ENCODE results near the gene ZDHHC22.

The ZDHHC22 gene

GRCh38 chr14:77186911-77187648 is 45.5 kb upstream of the ZDHHC22 start:
- H3K4me3 ChIP-seq (ENCODE audit: insufficient read depth in 1 of 2, low read depth in 1 of 2, low read length in 2 of 2): no peak overlapping the region
- DNase-seq: no peak

GRCh38 chr14:77185093-77185465 is 43.5 kb upstream of the ZDHHC22 start:
- Histone ChIP-seq H3K4ac (ENCODE audit: low read depth in 1 of 2, low read length in 2 of 2) (no peak overlapping the region), H3K27me3 (ENCODE audit: control insufficient read depth in 1 of 2, insufficient read depth in 1 of 2, low read length in 2 of 2) (peaks cover 37 to 72% of the 10 kb centered on the region in 2 experiments), H3K79me1 (replicated peaks; ENCODE audit: low read length, poor library complexity, severe bottlenecking) (no peaks in the 10 kb centered on the region), H3K4me3 (ENCODE audit: insufficient read depth in 1 of 2, low read depth in 1 of 2, low read length in 2 of 2) (no peak overlapping the region), H4K8ac (ENCODE audit: low read length) (no peak overlapping the region), H3K27ac (ENCODE audit: low read length, poor library complexity, severe bottlenecking) (no peak overlapping the region), H3K9ac (ENCODE audit: low read length) (no peak overlapping the region), H3K23ac (ENCODE audit: low read length in 2 of 2) (no peak overlapping the region), H2BK12ac (ENCODE audit: low read length in 2 of 2) (no peak overlapping the region), H3K4me1 (ENCODE audit: control insufficient read depth, insufficient read depth, low read depth, low read length) (peaks cover 23% of the 10 kb centered on the region), H2BK5ac (ENCODE audit: low read depth, low read length, poor library complexity, severe bottlenecking) (no peak overlapping the region), H3K36me3 (ENCODE audit: control insufficient read depth in 1 of 2, insufficient read depth in 2 of 2, low read depth in 1 of 2, low read length in 2 of 2) (no peaks in the 10 kb centered on the region), H3K14ac (ENCODE audit: low read length in 2 of 2) (no peak overlapping the region), H3K9me3 (ENCODE audit: control insufficient read depth, low read length) (no peaks in the 10 kb centered on the region), H2BK15ac (ENCODE audit: low read depth, poor library complexity, severe bottlenecking) (no peak overlapping the region), H2AK5ac (ENCODE audit: low read length, severe bottlenecking) (no peak overlapping the region), H4K91ac (ENCODE audit: low read length) (no peak overlapping the region), H3K4me2 (ENCODE audit: low read length, poor library complexity, severe bottlenecking) (no peak overlapping the region), H2AFZ (ENCODE audit: low read depth, low read length) (peak overlapping the region; percentile 10), H3K18ac (ENCODE audit: low read depth in 1 of 2, low read length in 2 of 2) (no peak overlapping the region), H2BK120ac (ENCODE audit: low read depth, low read length) (no peak overlapping the region)
- WGBS: 67% methylated on average over 1 of the region's 2 CpGs
- no peak for DNase-seq

More at GRCh38 chr14:77186911-77187648, 45.5 kb upstream of the ZDHHC22 start:
- 68% methylated on average over 14 of the region's 15 CpGs for WGBS
- H3K18ac ChIP-seq (ENCODE audit: low read depth in 1 of 2, low read length in 2 of 2): no peak overlapping the region
- no peak overlapping the region for H3K9ac ChIP-seq (ENCODE audit: low read length)
- H2BK120ac ChIP-seq (ENCODE audit: low read depth, low read length): no peak overlapping the region
- no peaks in the 10 kb centered on the region for H3K79me1 ChIP-seq (replicated peaks; ENCODE audit: low read length, poor library complexity, severe bottlenecking)
- H4K8ac ChIP-seq (ENCODE audit: low read length): no peak overlapping the region
- peaks cover 15% of the 10 kb centered on the region for H3K4me1 ChIP-seq (ENCODE audit: control insufficient read depth, insufficient read depth, low read depth, low read length)
- H3K27ac ChIP-seq (ENCODE audit: low read length, poor library complexity, severe bottlenecking): no peak overlapping the region
- H3K9me3 ChIP-seq (ENCODE audit: control insufficient read depth, low read length): no peaks in the 10 kb centered on the region
- no peak overlapping the region for H4K91ac ChIP-seq (ENCODE audit: low read length)
- no peak overlapping the region for H3K4ac ChIP-seq (ENCODE audit: low read depth in 1 of 2, low read length in 2 of 2)
- H3K4me2 ChIP-seq (ENCODE audit: low read length, poor library complexity, severe bottlenecking): no peak overlapping the region
- peaks cover 29 to 54% of the 10 kb centered on the region in 2 experiments for H3K27me3 ChIP-seq (ENCODE audit: control insufficient read depth in 1 of 2, insufficient read depth in 1 of 2, low read length in 2 of 2)
- H2AFZ ChIP-seq (ENCODE audit: low read depth, low read length): no peak overlapping the region
- no peak overlapping the region for H2BK12ac ChIP-seq (ENCODE audit: low read length in 2 of 2)
- H3K14ac ChIP-seq (ENCODE audit: low read length in 2 of 2): no peak overlapping the region
- no peaks in the 10 kb centered on the region for H3K36me3 ChIP-seq (ENCODE audit: control insufficient read depth in 1 of 2, insufficient read depth in 2 of 2, low read depth in 1 of 2, low read length in 2 of 2)
- no peak overlapping the region for H2BK5ac ChIP-seq (ENCODE audit: low read depth, low read length, poor library complexity, severe bottlenecking)
- H2AK5ac ChIP-seq (ENCODE audit: low read length, severe bottlenecking): no peak overlapping the region
- no peak overlapping the region for H3K23ac ChIP-seq (ENCODE audit: low read length in 2 of 2)
- H2BK15ac ChIP-seq (ENCODE audit: low read depth, poor library complexity, severe bottlenecking): no peak overlapping the region

GRCh38 chr14:77184396-77185092 is 43.0 kb upstream of the ZDHHC22 start:
- H2BK15ac ChIP-seq (ENCODE audit: low read depth, poor library complexity, severe bottlenecking): no peak overlapping the region
- no peak overlapping the region for H3K23ac ChIP-seq (ENCODE audit: low read length in 2 of 2)
- no peak for DNase-seq
- no peaks in the 10 kb centered on the region for H3K79me1 ChIP-seq (replicated peaks; ENCODE audit: low read length, poor library complexity, severe bottlenecking)
- H3K18ac ChIP-seq (ENCODE audit: low read depth in 1 of 2, low read length in 2 of 2): no peak overlapping the region
- H2AFZ ChIP-seq (ENCODE audit: low read depth, low read length): no peak overlapping the region
- H2BK120ac ChIP-seq (ENCODE audit: low read depth, low read length): no peak overlapping the region
- no peak overlapping the region for H3K9ac ChIP-seq (ENCODE audit: low read length)
- WGBS: 55% methylated on average over 11 of the region's 11 CpGs
- no peak overlapping the region for H3K14ac ChIP-seq (ENCODE audit: low read length in 2 of 2)
- no peak overlapping the region for H3K27ac ChIP-seq (ENCODE audit: low read length, poor library complexity, severe bottlenecking)
- peaks cover 37 to 72% of the 10 kb centered on the region in 2 experiments for H3K27me3 ChIP-seq (ENCODE audit: control insufficient read depth in 1 of 2, insufficient read depth in 1 of 2, low read length in 2 of 2)
- H4K8ac ChIP-seq (ENCODE audit: low read length): no peak overlapping the region
- no peaks in the 10 kb centered on the region for H3K36me3 ChIP-seq (ENCODE audit: control insufficient read depth in 1 of 2, insufficient read depth in 2 of 2, low read depth in 1 of 2, low read length in 2 of 2)
- H4K91ac ChIP-seq (ENCODE audit: low read length): no peak overlapping the region
- no peaks in the 10 kb centered on the region for H3K9me3 ChIP-seq (ENCODE audit: control insufficient read depth, low read length)
- H3K4ac ChIP-seq (ENCODE audit: low read depth in 1 of 2, low read length in 2 of 2): no peak overlapping the region
- H2AK5ac ChIP-seq (ENCODE audit: low read length, severe bottlenecking): no peak overlapping the region
- H2BK5ac ChIP-seq (ENCODE audit: low read depth, low read length, poor library complexity, severe bottlenecking): no peak overlapping the region
- no peak overlapping the region for H2BK12ac ChIP-seq (ENCODE audit: low read length in 2 of 2)
- no peak overlapping the region for H3K4me2 ChIP-seq (ENCODE audit: low read length, poor library complexity, severe bottlenecking)
- H3K4me3 ChIP-seq (ENCODE audit: insufficient read depth in 1 of 2, low read depth in 1 of 2, low read length in 2 of 2): no peak overlapping the region
- peaks cover 23% of the 10 kb centered on the region for H3K4me1 ChIP-seq (ENCODE audit: control insufficient read depth, insufficient read depth, low read depth, low read length)

- Histone ChIP-seq H2AFZ (ENCODE audit: low read depth, low read length) (no peak overlapping the region), H2BK5ac (ENCODE audit: low read depth, low read length, poor library complexity, severe bottlenecking) (no peak overlapping the region), H3K4me3 (ENCODE audit: insufficient read depth in 1 of 2, low read depth in 1 of 2, low read length in 2 of 2) (no peak overlapping the region), H3K27me3 (ENCODE audit: control insufficient read depth in 1 of 2, insufficient read depth in 1 of 2, low read length in 2 of 2) (peaks cover 37 to 68% of the 10 kb centered on the region in 2 experiments), H2AK5ac (ENCODE audit: low read length, severe bottlenecking) (no peak overlapping the region), H3K79me1 (replicated peaks; ENCODE audit: low read length, poor library complexity, severe bottlenecking) (no peaks in the 10 kb centered on the region), H3K18ac (ENCODE audit: low read depth in 1 of 2, low read length in 2 of 2) (no peak overlapping the region), H3K27ac (ENCODE audit: low read length, poor library complexity, severe bottlenecking) (no peak overlapping the region), H2BK12ac (ENCODE audit: low read length in 2 of 2) (no peak overlapping the region), H4K8ac (ENCODE audit: low read length) (no peak overlapping the region), H2BK120ac (ENCODE audit: low read depth, low read length) (no peak overlapping the region), H4K91ac (ENCODE audit: low read length) (no peak overlapping the region), H2BK15ac (ENCODE audit: low read depth, poor library complexity, severe bottlenecking) (no peak overlapping the region), H3K4me1 (ENCODE audit: control insufficient read depth, insufficient read depth, low read depth, low read length) (peaks cover 23% of the 10 kb centered on the region), H3K4me2 (ENCODE audit: low read length, poor library complexity, severe bottlenecking) (no peak overlapping the region), H3K9me3 (ENCODE audit: control insufficient read depth, low read length) (no peaks in the 10 kb centered on the region), H3K23ac (ENCODE audit: low read length in 2 of 2) (no peak overlapping the region), H3K14ac (ENCODE audit: low read length in 2 of 2) (no peak overlapping the region), H3K9ac (ENCODE audit: low read length) (no peak overlapping the region), H3K4ac (ENCODE audit: low read depth in 1 of 2, low read length in 2 of 2) (no peak overlapping the region), H3K36me3 (ENCODE audit: control insufficient read depth in 1 of 2, insufficient read depth in 2 of 2, low read depth in 1 of 2, low read length in 2 of 2) (no peaks in the 10 kb centered on the region)
- 59% methylated on average over 3 of the region's 5 CpGs for WGBS
- no peak for DNase-seq
Observed at GRCh38 chr14:77183896-77184295, 42.3 kb upstream of the ZDHHC22 start.

Data from mesenchymal stem cell (in vitro differentiated cells and primary cell).